HepG2 (cell line): ENCODE results near the gene GALNT9. TPM values are rescaled to one million over a fixed set of nuclear protein-coding genes. Genes with fewer than 3 reads are reported as not detected.

ENCODE experiments used
- ATAC-seq: fragments of 200-7000 bp; cut with Tn5 transposase; 3 replicates; pipeline ENCODE4 v1.9.1; 2020; ENCODE audit warnings: mild to moderate bottlenecking, moderate library complexity
- BruUV-seq: library from RNA; stranded (reverse); fragments of 400-500 nt; replicated peaks from 2 replicates; lab custom pipeline; 2021; lab: Mats Ljungman, UMichigan
- CTCF ChIA-PET: fragments of 300-600 bp; formaldehyde crosslinking; extraction: SDS; loops from one replicate; lab custom pipeline; 2021; ENCODE audit warnings: low total read pairs, inconsistent platforms, low intra/inter-chr PET ratio; lab: Yijun Ruan, JAX
- POLR2A ChIA-PET: fragments of 350-600 bp; sonication (Branson Sonifier 250); formaldehyde crosslinking; loops from one replicate; lab custom pipeline; 2020; ENCODE audit warnings: antibody characterized with exemption, inconsistent platforms; lab: Yijun Ruan, JAX
- DNase-seq: peaks from one replicate; pipeline ENCODE4 v3.0.0-alpha.2; 2015; ENCODE audit warnings: low spot score
- FAIRE-seq: peaks from 3 replicates; lab custom pipeline; 2011; peaks lifted over from hg19 to GRCh38; lab: Jason Lieb, UNC
- H2AFZ ChIP-seq: one replicate; pipeline ENCODE4 v1.6.1; 2011; ENCODE audit warnings: low read length, inconsistent platforms
- H3K27ac ChIP-seq: fragments of 300-600 bp; 3 replicates; pipeline ENCODE4 v1.8.0; 2011; ENCODE audit warnings: mixed run types, mild to moderate bottlenecking, mixed read lengths, low read length, inconsistent platforms; ENCODE audit not compliant: insufficient read depth; ENCODE audit errors: extremely low read length
- H3K27me3 ChIP-seq, 2 experiments: fragments of 200-600 bp in 1 of 2; 2 replicates in 1 of 2; 3 replicates in 1 of 2; pipeline versions ENCODE4 v1.6.0 to v1.8.0; 2011; ENCODE audit warnings: low read length in 2 of 2, mild to moderate bottlenecking in 2 of 2, moderate library complexity in 2 of 2, inconsistent platforms in 1 of 2; ENCODE audit not compliant: insufficient read depth in 2 of 2, control insufficient read depth in 1 of 2
- H3K36me3 ChIP-seq, 2 experiments: fragments of 200-600 bp in 1 of 2; replicated peaks in 1 of 2; 2 replicates in 1 of 2; 3 replicates in 1 of 2; pipeline versions ENCODE4 v1.5.1 to v1.8.0; 2011; ENCODE audit warnings: low read length in 2 of 2, inconsistent platforms in 1 of 2; ENCODE audit not compliant: insufficient read depth in 2 of 2, control insufficient read depth in 1 of 2
- H3K4me1 ChIP-seq: 2 replicates; pipeline ENCODE4 v1.5.1; 2012; ENCODE audit warnings: low read length, inconsistent platforms; ENCODE audit not compliant: insufficient read depth
- H3K4me2 ChIP-seq: 2 replicates; pipeline ENCODE4 v1.6.0; 2011; ENCODE audit warnings: low read depth, low read length, inconsistent platforms
- H3K4me3 ChIP-seq, 3 experiments: fragments of 200-600 bp in 1 of 3; sonication (generic), shearing (Covaris generic) in 1 of 3; replicated peaks in 1 of 3; 2 replicates each; pipeline ENCODE4 v1.5.1; 2011 to 2016; ENCODE audit warnings: low read length in 3 of 3, inconsistent platforms in 2 of 3, low read depth in 2 of 3, mild to moderate bottlenecking in 2 of 3, control low read depth in 1 of 3, mixed read lengths in 1 of 3; ENCODE audit not compliant: insufficient read depth in 1 of 3
- H3K79me2 ChIP-seq: one replicate; pipeline ENCODE4 v1.6.1; 2011; ENCODE audit warnings: low read length, inconsistent platforms; ENCODE audit not compliant: insufficient read depth
- H3K9ac ChIP-seq: 2 replicates; pipeline ENCODE4 v1.6.0; 2011; ENCODE audit warnings: mild to moderate bottlenecking, low read depth, low read length, inconsistent platforms; ENCODE audit not compliant: insufficient read depth
- H3K9me3 ChIP-seq: 2 replicates; pipeline ENCODE4 v1.5.1; 2012; ENCODE audit warnings: mild to moderate bottlenecking, low read length
- H4K20me1 ChIP-seq: 2 replicates; pipeline ENCODE4 v1.6.0; 2011; ENCODE audit warnings: inconsistent platforms, mild to moderate bottlenecking, low read length, moderate library complexity; ENCODE audit not compliant: insufficient read depth
- MED8 ChIP-seq: sonication (generic); formaldehyde crosslinking; IDR thresholded peaks from 2 replicates; pipeline ENCODE4 v1.8.1; 2023; ENCODE audit warnings: mild to moderate bottlenecking, missing genetic modification reagents; ENCODE audit not compliant: insufficient replicate concordance
- NFYC ChIP-seq: IDR thresholded peaks from 2 replicates; pipeline ENCODE4 v1.6.1; 2016; ENCODE audit warnings: missing genetic modification reagents, missing compliant biosample characterization
- PAWR ChIP-seq: sonication (generic); formaldehyde crosslinking; IDR thresholded peaks from 2 replicates; pipeline ENCODE4 v1.4.0; 2020; ENCODE audit warnings: missing genetic modification reagents, mild to moderate bottlenecking, borderline replicate concordance
- SAP130 ChIP-seq: IDR thresholded peaks from 2 replicates; pipeline ENCODE4 v1.6.1; 2016; ENCODE audit warnings: low read depth
- SMARCC2 ChIP-seq: fragments of 450-650 bp; IDR thresholded peaks from 2 replicates; pipeline ENCODE4 v1.6.1; 2017; ENCODE audit warnings: antibody characterized with exemption, mild to moderate bottlenecking
- SNAI1 ChIP-seq: sonication (generic); formaldehyde crosslinking; IDR thresholded peaks from 2 replicates; pipeline ENCODE4 v1.5.0; 2020; ENCODE audit warnings: mild to moderate bottlenecking, missing genetic modification reagents, borderline replicate concordance
- ZNF362 ChIP-seq: sonication (generic); formaldehyde crosslinking; IDR thresholded peaks from 2 replicates; pipeline ENCODE4 v1.4.0; 2020; ENCODE audit warnings: missing genetic modification reagents, mild to moderate bottlenecking, borderline replicate concordance
- ZNF552 ChIP-seq: sonication (generic); formaldehyde crosslinking; IDR thresholded peaks from 2 replicates; pipeline ENCODE4 v1.9.0; 2022; ENCODE audit warnings: missing genetic modification reagents, mild to moderate bottlenecking, borderline replicate concordance
- ZNF558 ChIP-seq: sonication (generic); formaldehyde crosslinking; IDR thresholded peaks from 2 replicates; pipeline ENCODE4 v1.9.0; 2022; ENCODE audit warnings: mild to moderate bottlenecking, missing genetic modification reagents, borderline replicate concordance
- ZNF746 ChIP-seq: sonication (generic); formaldehyde crosslinking; IDR thresholded peaks from 2 replicates; pipeline ENCODE4 v1.8.0; 2022; ENCODE audit warnings: mild to moderate bottlenecking, missing genetic modification reagents
- WGBS: methylation state at CpG from one replicate; pipeline ENCODE4 v1.1.6; 2017; ENCODE audit warnings: low lambda C conversion rate; 5-methylcytosine and 5-hydroxymethylcytosine counted together
- in situ Hi-C: cut with HindIII; loops from 2 replicates; pipeline ENCODE4 v1.10.0; 2017; ENCODE audit warnings: low pct_unique_long_range_greater_than_20kb; ENCODE audit not compliant: extremely low pct_ligation_motif_present
- intact Hi-C: fragments of 100-400 bp; cut with micrococcal nuclease; formaldehyde crosslinking; loops from one replicate; pipeline ENCODE4 v1.10.0; 2022; ENCODE audit not compliant: unreplicated experiment
- polyA plus RNA-seq, 8 experiments: library from polyadenylated mRNA; depleted of rRNA in 3 of 8; stranded (reverse) in 7 of 8; unstranded in 1 of 8; fragments of >200 nt; fragmentation: Illumina TruSeq in 4 of 8; extraction: Trizol in 4 of 8; gene quantifications; 2 replicates each; pipeline versions ENCODE4 v1.2.1 to v1.2.3, GENCODE V29; 2011 to 2016; ENCODE audit warnings: low read depth in 4 of 8, missing spikeins in 1 of 8, mixed read lengths in 1 of 8; ENCODE audit not compliant: insufficient read depth in 1 of 8
- total RNA-seq, 5 experiments: library from RNA; depleted of rRNA; stranded (reverse); fragments of >200 nt; fragmentation: Illumina TruSeq; extraction: Trizol; gene quantifications; 2 replicates each; pipeline ENCODE4 v1.2.3, GENCODE V29; 2016; ENCODE audit warnings: low read depth in 1 of 5
- TF ChIP-seq, protein P1 (sequence below): sonication (generic); formaldehyde crosslinking; conservative IDR thresholded peaks from 2 replicates; pipeline ENCODE4 v1.4.0; 2020; ENCODE audit warnings: missing genetic modification reagents
- TF ChIP-seq, protein P2 (sequence below): sonication (generic); formaldehyde crosslinking; IDR thresholded peaks from 2 replicates; pipeline ENCODE4 v1.4.0; 2020; ENCODE audit warnings: mild to moderate bottlenecking, missing genetic modification reagents

The GALNT9 gene
- total and polyA plus RNA-seq, 2 of the 13 experiments (the other 11 are each of a cell fraction or from before 2014, with no cell fraction given): 0.04 TPM; not detected in 1

DNA sequence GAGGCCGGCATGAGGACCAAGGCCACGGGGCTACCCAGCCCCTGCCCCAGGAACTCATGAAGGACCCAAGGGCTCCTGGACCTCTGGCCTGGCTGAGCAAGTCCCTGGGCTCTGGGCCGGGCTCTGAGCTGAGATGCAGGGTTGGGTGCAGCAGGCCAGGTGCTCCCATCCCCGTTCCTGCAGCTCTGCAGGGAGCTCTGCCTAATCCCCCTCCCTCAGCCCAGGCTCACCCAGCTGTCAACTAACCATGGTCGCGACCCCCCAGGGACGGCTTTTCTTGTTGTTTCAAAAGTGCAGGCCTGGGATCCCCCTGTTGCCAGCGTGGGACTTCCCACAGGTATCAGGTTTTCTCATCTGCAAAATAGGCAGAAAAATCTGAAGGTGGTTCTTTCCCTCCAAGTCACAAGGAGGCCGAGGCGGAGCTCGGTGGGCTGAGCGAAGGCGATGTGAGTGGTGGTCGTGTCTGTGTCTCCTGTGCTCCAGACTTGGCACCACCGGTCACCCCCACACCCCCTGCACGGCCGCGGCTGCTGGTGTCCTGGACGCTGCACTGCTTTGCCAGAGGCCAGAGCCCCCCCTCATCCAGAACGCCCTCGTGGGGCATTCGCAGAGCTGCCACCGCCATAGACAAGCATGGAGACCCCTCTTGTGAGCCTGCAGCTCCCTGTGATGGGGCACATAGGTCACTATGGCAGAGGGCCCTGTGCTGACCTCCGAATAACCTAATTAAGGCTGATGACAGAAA lies 22.5 kb upstream of the GALNT9 start:
- no peak for FAIRE-seq
- no peak for ATAC-seq
- CTCF ChIA-PET: no interaction called here
- no TSS peak for BruUV-seq
- Histone ChIP-seq H2AFZ (no peak overlapping the region), H3K27me3 (peaks cover 19 to 85% of the 10 kb centered on the region in 2 experiments), H4K20me1 (no peaks in the 10 kb centered on the region), H3K4me1 (no peaks in the 10 kb centered on the region), H3K4me2 (no peak overlapping the region), H3K27ac (no peak overlapping the region), H3K4me3 (no peak overlapping the region), H3K36me3 (no peaks in the 10 kb centered on the region), H3K79me2 (no peaks in the 10 kb centered on the region), H3K9me3 (no peaks in the 10 kb centered on the region), H3K9ac (no peak overlapping the region)
- no peak for DNase-seq
- no peak for TF ChIP-seq MED8 (CRISPR knock-in tag)
- TF ChIP-seq, protein P1, sequence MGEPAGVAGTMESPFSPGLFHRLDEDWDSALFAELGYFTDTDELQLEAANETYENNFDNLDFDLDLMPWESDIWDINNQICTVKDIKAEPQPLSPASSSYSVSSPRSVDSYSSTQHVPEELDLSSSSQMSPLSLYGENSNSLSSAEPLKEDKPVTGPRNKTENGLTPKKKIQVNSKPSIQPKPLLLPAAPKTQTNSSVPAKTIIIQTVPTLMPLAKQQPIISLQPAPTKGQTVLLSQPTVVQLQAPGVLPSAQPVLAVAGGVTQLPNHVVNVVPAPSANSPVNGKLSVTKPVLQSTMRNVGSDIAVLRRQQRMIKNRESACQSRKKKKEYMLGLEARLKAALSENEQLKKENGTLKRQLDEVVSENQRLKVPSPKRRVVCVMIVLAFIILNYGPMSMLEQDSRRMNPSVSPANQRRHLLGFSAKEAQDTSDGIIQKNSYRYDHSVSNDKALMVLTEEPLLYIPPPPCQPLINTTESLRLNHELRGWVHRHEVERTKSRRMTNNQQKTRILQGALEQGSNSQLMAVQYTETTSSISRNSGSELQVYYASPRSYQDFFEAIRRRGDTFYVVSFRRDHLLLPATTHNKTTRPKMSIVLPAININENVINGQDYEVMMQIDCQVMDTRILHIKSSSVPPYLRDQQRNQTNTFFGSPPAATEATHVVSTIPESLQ (CRISPR knock-in tag): no peak
- no peak for TF ChIP-seq ZNF362
- TF ChIP-seq ZNF558 (CRISPR knock-in tag): no peak
- TF ChIP-seq, protein P2, sequence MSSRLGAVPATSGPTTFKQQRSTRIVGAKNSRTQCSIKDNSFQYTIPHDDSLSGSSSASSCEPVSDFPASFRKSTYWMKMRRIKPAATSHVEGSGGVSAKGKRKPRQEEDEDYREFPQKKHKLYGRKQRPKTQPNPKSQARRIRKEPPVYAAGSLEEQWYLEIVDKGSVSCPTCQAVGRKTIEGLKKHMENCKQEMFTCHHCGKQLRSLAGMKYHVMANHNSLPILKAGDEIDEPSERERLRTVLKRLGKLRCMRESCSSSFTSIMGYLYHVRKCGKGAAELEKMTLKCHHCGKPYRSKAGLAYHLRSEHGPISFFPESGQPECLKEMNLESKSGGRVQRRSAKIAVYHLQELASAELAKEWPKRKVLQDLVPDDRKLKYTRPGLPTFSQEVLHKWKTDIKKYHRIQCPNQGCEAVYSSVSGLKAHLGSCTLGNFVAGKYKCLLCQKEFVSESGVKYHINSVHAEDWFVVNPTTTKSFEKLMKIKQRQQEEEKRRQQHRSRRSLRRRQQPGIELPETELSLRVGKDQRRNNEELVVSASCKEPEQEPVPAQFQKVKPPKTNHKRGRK: no peak
- TF ChIP-seq SAP130 (CRISPR knock-in tag): no peak
- TF ChIP-seq NFYC: no peak
- TF ChIP-seq PAWR (CRISPR knock-in tag): no peak
- TF ChIP-seq SMARCC2: no peak
- no peak for TF ChIP-seq ZNF552 (CRISPR knock-in tag)
- TF ChIP-seq ZNF746 (CRISPR knock-in tag): no peak
- no peak for TF ChIP-seq SNAI1 (CRISPR knock-in tag)
- in situ Hi-C loops: no loop called here
- POLR2A ChIA-PET: no interaction called here
- 24% methylated on average over 9 of the region's 24 CpGs for WGBS
- intact Hi-C loops: no loop called here
